Muscle of arm (tissue), 12 donors: ENCODE data around the gene TNRC18. TPM values are rescaled to one million over a fixed set of nuclear protein-coding genes. Genes with fewer than 3 reads are reported as not detected.

ENCODE experiments used
- DNase-seq: peaks from one replicate; pipeline ENCODE4 v3.0.0-alpha.2; 2013
- polyA plus RNA-seq, 12 donors: library from polyadenylated mRNA; unstranded; fragments of 120-200 nt; gene quantifications; one replicate each; pipeline ENCODE4 v1.2.1, GENCODE V29; 2013; ENCODE audit not compliant: insufficient read length in 12 of 12

The TNRC18 gene
- polyA plus RNA-seq, 12 donors = 38.0 to 122 (median 44.6) TPM; not detected in 1

DNA sequence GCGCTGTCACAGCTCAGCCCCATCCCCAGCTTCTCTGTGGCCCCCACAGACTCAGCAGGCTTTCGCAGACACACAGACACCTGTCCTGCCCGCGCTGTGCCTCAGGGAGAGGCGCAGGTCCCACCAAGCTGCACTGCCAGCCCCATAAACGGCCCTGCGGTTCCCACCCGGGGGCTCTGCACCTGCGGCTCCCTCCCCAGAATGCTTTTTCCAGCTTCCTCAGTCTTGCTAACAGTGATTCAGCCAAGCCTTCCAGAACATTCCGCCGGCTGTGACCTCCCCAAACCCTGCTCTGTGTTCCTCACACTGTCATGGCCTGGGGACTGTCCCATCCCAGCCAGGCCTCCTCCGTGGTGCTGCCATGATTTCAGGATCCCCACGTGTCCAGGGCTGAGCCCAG, 27.8 kb upstream of the TNRC18 start:
- DNase-seq = no peak

DNA sequence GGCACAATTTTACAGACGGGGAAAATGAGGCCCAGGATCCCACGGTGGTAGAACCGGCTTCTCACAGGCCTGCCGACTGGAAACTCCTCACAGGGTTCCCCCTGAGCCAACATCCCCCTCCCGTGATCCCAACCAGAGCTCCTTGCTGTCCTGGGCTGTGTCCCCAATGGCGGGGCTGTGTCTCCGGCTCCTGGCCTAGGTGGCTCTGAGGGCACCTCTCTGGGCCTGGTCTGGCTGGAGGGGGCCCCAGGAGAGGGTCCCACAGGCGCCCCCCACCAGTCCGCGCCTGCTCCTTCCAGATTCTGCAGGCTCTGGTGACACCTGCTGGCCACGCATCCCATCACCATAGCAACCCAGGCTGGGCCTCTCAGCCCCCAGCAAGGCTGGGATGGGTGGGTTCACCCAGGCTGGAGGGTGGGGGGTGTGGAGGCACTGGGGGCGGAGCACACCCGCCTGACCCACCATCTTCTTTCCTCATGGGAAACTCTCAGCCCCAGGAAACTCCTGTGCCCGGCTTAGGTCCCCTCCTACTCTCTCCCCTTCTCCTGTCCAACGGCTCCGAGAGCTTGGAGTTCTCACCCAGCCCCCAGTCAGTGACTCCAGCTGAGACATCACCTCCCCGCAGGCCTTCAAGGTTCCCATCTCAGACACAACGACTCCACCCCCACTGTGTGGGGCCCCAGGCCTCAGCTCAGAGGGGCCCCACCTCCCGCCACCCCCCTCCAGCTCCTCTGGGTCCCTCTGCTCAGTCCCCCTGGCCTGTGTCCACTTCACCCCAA, 27.1 kb upstream of the TNRC18 start:
- DNase-seq = peak; percentile 71

DNA sequence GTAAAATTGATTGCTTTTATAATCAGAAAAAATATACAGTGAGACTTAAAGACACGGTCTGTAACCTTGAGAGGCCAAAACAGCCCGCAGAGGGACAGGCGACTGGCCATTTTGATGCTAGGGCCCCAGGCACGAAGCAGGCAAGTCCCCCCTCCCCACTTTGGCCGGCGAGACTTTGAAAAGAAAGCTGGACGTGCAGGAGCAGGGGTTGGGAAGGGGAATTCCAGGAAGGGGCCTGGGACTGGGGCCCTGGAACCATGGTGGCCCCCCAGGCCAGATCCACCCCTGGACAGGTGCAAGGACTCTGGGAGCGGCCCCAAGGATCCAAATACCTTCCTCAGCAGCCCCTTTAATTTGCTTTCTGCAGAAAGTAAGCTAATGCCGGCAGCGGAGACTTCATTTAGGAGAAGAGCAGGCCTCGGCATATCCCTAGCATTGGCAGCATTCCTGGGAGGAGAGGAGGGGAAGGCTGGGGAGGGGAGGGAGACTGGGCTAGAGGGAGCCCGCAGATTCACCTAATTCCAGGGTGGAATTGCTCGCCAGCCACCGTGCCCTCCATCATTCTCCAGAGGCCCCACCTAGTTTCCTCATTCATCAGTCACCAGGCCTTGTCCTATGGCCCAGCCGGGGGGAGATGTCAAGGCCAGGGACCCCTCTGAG, 24.9 kb upstream of the TNRC18 start:
- DNase-seq = peak; percentile 61

DNA sequence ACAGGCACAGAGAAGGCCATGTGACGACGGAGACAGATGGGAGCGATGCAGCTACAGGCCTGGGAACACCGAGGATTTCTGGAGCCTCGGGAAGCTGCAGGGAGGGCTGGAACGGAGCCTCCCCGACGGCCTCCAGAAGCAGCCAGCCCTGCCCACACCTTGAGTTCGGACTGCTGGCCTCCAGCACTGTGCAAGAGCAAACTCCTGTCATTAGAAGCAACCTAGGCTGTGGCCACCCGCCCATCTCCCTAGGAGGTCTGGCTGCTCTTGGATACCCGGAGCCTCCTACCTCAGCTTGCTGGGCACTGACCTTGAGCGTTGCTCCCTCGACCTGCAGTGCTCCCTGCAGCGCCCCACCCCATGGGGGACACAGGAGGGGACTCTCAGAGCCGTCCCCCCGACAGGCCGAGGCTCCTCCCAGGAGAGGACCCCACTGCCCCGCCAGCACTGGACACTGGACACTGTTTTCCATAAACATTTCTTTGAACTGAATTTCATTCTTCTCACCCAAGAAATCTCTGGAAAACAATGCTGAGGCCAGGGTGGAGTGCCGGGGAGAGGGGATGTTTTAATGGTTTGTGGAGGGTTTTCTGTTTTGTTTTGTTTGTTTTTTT, 22.5 kb upstream of the TNRC18 start:
- no peak for DNase-seq

DNA sequence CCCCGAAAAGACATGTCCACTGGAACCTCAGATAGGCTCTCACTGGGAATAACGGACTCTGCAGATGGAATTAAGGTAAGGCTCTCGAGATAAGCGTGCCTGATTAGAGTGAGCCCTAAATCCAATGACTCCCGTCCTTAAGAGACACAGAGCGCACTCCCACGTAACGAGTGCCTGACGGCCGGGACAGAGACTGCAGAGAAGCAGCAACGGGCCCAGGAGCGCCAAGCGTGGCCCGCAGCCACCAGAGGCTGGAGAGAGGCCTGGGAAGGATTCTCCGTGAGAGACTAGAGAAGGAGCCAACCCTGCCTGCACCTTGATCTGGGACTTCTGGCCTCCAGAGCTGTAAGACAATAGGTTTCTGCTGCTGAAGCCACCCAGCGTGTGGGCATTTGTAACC, 20.0 kb upstream of the TNRC18 start:
- no peak for DNase-seq

DNA sequence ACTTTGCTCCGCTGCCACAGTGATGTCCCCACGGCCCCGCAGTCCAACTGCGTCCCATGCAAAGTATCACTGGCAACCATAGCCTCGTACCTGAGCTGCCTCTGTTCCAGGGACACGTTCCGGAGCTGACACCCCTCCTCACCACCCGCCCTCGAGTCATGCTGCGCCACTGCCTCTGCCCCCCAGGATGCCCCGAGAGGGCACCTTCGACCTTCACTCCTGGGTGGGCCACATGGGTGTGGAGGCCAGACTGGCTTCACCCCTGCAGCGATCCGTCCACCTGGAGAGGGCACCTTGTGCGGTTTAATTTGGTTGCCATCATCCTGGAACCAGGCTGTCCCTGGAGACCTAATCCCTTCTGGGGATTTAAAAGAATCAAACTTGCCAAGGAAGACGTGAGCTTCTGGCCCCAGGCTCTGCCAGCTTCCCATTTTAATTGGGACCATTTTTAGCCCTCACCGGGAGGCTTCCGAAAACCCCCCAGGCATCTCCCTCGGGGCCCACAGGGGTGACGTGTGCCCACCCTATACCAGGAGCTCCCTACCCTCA, 19.2 kb upstream of the TNRC18 start:
- DNase-seq = no peak

DNA sequence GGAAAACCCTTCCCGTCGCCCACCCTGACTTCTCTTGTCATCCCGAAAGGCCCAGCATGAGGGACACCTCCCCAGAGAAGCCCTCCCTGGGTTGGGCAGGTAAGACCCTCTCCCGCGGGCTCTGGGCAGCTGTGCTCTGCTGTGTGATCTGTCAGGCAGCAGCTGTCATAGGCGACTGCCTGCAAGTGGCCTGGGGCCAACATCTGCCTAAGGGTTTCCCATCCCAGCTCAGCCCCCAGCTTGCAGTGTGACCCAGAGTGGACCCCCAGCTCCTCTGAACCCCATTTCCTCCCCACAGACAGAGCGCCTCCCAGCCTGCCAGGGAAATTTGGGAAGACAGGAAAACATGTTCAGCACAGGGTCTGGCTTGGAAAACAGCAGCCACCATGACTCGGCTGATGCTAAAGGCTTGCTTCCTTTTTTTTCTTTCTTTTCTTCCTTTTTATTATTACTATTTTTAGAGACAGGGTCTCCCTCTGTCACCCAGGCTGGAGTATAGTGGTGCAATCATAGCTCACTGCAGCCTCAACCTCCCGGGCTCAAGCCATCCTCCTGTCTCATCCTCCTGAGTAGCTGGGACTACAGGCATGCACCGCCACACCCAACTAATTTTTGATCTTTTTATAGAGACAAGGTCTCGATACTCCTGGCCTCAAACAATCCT, 18.3 kb upstream of the TNRC18 start:
- DNase-seq = no peak

DNA sequence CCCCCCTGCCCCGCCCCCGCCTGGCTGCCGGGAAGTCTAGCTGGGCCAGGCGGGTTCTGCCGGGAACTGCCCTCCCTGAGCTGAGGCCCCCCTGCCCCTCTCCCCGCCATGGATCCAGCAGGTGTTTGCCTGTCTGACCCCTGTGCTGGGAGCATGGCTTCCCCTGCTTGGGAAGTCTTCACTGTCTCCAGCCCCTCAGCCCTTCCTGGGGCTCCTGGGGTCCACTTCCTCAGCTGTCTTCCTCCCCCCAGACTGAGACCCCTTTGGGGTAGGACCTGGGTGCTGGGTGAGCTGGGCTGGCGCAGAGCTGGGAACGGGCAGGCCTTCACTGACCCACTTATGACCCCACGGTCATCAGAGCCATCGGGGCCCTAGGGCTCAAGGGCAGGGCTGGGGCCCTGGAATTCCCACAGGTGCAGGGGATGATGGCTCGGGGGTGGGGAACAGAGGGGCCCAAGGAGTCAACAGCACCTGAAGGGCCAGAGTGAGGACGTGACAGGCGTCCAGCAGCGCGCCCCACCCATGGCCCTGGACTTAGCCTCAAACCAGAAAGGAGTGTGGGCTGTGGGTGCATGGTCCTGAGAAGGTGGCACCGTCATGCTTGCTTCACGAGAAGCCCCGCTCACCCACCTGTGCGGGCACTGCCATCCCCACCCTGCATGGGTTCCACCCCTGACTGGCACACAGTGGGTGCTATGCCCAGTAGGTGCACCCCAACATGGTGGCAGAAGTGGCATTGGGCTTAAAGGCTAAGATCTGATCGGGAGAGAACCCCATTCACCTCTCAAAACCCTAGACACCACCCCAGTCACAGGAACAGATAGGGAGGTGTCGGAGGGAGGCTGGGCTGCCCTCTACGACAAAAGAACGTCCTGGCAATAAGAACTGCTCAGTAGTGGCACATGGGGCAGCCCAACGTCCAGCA, 16.2 kb upstream of the TNRC18 start:
- no peak for DNase-seq

DNA sequence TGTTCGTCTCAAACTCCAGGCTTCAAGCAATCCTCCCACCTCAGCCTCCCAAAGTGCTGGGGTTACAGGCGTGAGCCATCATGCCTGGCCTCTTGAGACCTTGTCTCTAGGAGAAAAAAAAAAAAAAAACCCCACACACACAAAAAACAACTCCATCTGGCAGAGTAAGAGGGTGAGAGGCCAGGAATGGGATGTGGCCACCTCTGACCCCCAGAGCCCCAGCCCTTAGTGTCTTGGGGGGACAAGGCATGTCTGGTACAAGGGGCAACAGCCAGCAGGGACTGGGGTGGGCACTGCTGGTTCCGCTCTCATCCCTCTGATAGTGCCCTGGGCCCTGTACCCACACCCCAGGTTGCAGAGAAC, 15.6 kb upstream of the TNRC18 start:
- no peak for DNase-seq

DNA sequence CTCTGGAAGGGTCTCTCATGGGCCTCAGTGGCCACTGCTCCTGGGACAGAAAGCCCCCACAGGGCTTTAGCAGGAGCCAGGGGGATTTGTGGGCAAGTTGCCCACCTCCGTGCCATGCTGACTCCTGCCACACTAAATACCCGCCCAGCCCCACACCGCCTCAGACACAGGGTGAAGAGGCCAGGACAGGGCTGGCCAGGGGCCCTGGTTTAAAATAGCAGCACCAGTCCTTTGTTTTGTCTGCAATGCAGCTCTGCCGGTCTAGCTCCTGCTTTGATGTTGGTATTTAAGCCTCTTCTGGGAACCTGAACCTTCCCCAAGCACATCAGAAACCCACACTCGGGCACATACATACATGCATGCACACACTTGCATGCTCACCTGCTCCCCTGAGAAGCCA, 14.4 kb upstream of the TNRC18 start:
- no peak for DNase-seq

DNA sequence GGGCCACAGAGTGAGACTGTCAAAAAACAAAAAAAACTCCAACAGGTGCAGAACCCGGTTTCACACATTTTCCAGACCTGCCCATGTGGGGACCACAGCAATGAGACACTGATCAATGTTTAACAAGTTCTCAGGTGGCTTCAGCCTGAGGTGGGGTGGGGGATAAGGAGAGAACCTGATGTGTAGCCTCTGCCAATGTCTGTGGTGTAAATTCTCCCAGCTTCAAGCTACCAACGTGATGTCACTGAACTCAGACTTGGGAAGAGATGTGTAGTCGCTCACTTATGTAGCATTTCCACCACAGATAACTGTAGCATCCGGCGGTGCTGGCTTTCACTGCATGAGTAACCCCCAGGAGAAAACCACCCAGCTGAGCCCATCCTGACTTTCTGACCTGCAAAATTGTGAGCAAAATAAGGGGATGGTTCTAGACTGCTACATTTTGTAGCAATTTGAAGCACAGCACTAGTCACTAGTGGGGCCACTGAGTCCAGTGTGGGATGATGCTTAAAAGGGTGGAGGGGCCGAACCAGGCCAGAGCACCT, 13.8 kb upstream of the TNRC18 start:
- no peak for DNase-seq

DNA sequence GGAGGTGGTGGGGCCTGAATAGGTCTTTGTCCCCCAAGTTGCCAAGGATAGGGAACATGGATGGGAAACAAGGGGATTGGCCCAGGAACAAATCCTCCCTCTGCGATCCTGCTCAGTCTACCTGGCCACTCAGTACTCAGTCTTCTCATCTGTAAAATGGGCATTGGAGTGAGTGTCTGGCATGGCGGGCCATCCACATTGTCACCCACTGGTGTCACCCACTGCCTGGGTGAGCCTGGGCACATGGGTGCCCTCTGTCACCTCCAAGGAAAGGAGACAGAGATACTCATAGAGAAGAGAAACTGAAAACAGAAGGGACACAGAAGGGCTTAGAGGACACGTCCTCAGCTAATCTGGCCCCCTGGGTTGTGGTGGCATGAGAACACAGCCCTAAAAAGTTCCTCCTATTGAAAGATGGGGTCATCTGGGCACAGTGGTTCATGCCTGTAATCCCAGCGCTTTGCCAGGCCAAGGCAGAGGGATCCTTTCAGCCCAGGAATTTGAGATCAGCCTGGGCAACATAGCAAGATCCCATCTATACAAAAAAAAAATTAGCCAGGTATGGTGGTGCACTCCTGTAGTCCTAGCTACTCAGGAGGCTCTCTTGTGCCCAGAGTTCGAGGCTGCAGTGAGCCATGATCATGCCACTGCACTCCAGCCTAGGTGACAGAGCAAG, 12.5 kb upstream of the TNRC18 start:
- DNase-seq = no peak

DNA sequence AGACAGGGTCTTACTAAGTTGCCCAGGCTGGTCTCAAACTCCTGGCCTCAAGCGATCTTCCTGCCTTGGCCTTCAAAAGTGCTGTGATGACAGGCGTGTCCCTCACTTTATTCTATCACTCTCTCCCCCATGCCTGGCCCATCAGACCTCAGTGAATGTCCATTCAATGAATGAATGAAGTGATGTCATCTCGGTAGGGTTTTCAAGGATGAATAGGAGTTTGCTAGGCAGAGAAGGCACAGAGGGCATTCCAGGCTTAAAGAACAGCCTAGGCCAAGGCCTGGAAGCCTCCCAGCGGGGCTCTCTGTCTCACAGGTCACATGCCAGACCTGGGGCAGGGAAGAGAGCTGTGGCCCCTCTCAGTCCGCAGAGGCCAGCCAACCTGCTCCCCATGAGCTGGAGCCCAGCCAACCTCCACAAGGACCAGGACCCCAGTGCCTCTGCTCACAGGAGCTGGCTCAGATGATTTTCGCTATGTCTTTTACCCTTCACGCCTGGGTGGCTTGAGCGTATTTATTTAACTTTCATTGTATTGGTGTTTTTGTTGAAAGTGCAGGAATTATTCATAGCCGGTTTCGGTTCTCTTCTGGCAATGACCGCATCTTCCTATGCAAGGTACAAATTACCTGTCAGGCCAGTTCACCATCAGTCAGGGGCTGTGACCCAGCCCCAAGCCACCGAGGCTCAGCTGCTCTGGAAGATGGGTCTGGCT, 11.8 kb upstream of the TNRC18 start:
- no peak for DNase-seq

DNA sequence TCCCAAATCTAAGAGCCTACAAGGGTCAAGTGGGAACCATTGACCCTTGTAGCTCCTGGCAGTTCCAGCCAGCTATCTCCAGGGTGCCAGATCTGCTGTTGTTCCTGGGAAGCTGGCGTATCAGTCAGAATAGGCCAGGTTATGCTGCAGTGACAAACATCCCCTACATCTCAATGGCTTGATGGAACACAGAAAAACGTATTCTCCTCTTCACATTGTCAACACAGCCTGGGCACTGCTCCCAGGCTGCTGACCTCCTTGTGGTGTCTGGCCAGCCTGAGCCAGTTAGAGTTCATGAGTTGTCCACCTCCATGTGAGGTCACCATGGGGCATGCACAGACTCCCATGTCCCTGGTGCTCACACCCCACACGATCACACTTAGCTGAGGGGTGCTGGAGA, 9.5 kb upstream of the TNRC18 start:
- no peak for DNase-seq

DNA sequence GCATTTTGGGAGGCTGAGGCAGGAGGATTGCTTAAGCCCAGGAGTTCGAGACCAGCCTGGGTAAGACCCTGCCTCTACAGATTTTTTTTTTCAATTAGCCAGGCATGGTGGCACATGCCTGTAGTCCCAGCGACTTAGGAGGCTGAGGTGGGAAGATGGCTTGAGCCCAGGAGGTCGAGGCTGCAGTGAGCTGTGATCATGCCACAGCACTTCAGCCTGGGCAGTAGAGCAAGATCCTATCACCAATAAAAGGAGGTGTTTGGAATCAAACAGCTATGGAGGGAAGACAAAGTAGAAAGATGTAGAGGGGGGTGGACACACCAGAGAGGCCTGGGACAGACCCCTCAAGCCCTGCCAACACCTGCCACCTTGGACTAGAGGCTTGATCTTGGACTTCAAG, 9.1 kb upstream of the TNRC18 start:
- no peak for DNase-seq

DNA sequence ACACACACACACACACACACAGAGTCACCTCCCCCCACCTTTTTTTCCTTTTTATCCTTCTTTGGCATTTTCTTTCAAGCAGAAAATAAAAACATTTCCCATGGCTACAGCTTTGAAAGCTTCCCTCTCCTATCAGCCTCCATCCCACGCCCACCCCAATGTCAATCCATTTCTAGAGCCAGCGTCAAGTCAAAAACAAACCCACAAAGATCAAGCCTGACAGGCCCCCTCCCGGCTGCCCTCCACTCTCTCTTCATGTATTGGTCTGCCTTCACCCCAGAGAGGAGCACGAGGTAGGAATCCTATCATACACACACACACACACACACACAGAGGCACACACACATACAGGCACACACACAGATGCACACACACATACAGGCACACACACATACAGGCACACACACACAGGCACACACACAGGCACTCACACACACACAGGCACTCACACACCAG, 8.0 kb upstream of the TNRC18 start:
- DNase-seq = no peak

DNA sequence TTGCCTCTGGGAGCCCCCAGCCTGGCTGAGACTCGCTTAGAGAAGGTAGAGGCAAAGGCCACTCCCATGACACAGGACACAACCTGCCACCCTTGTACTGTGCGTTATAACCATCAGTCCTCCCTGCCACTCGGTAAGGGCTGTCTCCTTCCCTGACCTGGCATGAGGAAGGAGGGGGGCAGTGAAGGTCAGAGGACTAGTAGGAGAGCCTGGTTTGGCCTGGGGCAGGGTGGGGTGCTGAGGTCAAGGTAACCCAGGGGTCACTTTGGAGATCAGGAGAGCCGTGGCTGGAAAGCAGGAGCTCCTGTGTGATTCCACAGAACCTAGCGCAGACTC, 6.9 kb upstream of the TNRC18 start:
- no peak for DNase-seq

DNA sequence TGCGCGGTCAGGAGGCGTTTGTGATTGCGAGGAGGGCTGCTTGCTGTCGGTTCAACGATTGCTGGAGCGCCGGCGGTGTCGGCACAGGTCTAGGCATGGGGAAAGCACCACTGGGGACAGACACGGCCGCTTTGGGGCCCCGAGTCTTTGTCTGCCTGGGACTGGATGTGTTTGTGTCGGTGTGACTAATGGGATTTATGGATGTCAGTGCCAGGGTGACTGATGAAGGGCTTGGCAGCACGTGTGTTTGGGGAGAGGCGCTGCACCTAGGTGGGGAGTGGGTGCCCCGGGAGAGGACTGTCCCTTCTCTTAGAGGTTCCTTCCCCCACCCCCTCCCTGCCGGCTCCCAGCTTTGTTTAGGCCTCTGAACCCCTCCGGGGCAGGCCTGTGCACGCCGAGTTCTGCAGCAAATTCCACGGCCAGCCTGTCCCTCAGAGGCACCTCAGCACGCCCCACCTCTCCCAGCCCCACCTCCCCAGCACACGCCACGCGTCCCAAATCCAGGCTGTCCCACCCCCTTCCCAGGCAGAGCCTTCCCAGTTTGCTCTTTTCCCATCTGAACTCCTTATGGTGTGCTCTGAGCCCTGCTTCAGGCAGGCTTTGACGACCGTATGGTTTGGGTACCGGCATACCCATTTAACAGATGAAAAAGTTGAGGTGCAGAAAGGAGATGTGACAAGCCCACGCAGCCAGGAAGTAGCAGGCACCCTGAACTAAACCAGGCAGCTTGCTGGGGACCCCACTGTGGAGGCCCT, 6.4 kb upstream of the TNRC18 start:
- peak; percentile 57 for DNase-seq

DNA sequence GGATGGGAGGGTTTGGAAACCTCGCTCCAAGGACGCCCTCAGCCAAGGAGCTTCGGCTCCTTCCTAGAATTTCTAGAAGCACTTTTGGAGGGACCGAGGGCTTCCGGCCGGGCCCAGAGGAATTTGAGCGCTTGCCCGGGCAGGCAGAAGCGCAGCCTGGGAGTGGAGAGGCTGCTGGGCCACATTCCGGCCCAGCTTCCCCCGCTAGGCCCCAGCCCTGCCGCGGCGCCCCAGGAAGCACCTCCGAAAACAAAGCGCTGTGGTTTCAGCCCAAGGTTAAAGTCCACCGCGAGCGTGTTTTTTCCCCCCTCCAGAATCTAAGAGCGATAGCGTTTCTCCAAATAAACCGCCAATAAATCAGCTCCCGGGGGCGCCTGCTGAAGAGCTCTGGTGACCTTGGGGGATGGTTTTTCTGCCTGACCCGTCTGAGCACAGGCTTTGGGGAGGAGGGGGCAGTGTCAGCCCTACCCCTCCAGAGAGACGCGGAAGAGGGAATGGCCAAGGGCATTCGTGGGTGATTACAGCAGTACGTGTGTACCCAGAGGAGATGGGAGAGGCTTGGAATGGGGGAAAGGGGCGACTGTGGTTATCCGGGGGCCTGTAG, 5.7 kb upstream of the TNRC18 start:
- DNase-seq = peak; percentile 40
